ENCODE results near the gene MFF.
"Not testable (repeated sequence)": the region's sequence is repeated elsewhere in the genome, so short reads cannot be mapped to it uniquely, and the experiment has no call there.

Gene MFF

DNA sequence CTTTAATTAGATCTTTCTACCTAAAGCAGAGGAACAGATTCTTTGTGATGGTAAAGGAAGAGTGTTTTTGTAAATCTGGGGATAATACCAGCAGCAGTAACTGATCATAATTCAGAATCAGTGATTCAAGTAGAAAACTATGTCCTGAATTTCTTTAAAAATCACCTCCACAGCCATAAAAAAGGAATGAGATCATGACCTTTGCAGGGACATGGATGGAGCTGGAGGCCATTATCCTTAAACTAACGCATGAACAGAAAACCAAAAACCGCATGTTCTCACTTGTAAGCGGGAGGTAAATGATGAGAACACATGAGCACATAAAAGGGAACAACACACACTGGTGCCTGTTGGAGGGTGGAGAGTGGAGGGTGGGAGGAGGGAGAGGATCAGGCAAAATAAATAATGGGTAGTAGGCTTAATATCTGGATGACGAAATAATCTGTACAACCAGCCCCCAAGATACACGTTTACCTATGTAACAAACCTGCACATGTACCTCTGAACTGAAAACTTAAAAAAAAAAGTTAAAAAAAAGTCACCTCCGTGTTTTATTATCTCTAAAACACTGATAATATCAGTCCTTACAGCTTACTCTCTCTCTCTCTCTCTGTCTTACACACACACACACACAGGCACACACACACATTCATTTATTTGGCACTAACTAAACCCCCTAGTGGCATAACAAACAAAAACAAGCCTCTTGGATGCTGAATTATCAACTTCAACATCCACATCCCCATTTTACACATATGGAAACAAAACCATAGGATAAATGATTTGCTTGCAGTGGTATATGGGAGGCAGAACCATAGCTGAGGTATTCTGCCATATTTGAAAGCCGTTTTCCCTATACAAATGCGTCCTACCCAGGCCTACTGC, 52.7 kb downstream of the MFF start:
- DNase-seq (ENCODE audit: low read depth in 2 of 2), result no peak

DNA sequence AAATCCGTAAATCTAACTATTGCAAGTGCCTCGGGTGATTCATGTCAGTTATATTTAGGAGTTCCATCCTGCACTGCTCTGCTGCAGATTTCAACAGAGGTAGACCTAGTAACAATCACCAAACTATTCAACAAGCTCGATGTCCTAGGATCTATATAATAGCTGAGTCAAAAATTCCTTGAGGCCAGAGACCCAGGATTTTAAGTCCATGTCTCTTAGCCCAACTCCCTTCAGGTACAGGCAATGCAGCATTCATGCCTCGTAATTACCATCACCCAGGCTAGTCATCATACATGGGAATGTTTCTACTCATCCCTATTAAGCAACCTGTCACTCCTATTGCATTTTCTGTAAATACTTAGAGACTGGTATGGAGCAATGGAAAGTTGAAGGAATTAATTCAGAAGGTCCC, 53.3 kb downstream of the MFF start:
- no peak for DNase-seq (ENCODE audit: low read depth in 2 of 2)

DNA sequence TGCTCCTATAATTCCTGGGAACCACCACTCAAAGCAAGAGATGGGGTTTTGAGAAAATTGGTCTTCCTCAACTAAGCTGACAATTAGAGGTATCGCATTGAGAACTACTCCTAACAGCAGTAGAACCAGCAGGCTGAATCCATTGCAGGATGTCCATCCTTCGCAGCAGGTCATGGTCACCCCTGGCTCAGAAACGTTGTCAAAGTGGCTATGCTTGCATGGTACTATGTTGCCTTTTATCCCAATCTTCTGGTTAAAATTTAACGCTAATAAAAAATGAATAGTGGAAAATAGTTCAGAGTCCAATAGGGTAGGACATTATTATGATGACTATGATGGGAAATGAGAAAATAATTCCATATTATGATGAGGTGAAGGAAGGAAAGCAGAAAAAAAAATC, 54.0 kb downstream of the MFF start, which contains the start of gene TM4SF20:
Gene TM4SF20, minus strand, starts transcription at position 212 of the 400 bp plus-strand sequence. Its CDS starts 38 bp downstream, at position 174.
- DNase-seq (ENCODE audit: low read depth in 2 of 2), result no peak

DNA sequence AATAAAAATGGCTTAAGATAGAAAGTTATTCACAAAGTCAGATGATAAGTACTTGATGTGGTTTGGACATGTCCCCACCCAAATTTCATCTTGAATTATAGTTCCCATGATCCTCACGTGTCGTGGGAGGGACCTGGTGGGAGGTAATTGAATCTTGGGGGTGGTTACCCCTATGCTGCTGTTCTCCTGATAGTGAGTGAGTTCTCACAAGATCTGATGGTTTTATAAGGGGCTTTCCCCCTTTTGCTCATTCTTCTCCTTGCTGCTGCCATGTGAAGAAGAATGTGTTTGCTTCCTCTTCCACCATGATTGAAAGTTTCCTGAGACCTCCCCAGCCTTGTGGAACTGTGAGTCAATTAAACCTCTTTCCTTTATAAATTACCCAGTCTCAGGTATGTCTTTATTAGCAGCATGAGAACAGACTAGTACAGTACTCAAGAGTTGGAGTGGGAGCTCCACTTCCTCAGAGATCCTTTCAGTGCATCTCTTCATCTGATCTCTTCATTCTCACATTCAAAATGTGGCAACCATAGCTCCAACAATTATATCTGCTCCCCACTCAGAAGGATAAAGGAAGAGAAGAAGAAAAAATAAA, 57.3 kb downstream of the MFF start:
- DNase-seq (ENCODE audit: low read depth in 2 of 2), result not testable (repeated sequence)

- DNase-seq (ENCODE audit: low read depth in 2 of 2), result no peak
Measured at GRCh38 chr2:227383686-227384085, 58.6 kb downstream of the MFF start.

- no peak for DNase-seq (ENCODE audit: low read depth in 2 of 2)
Measured at GRCh38 chr2:227386630-227387029, 61.6 kb downstream of the MFF start.

GRCh38 chr2:227387583-227387982, 62.5 kb downstream of the MFF start, which contains the start of gene SCYGR1:
Gene SCYGR1 (minus strand): TSS chr2:227387949. CDS start chr2:227387949, 0 bp downstream.
- DNase-seq (ENCODE audit: low read depth in 2 of 2), result not testable (repeated sequence)

DNA sequence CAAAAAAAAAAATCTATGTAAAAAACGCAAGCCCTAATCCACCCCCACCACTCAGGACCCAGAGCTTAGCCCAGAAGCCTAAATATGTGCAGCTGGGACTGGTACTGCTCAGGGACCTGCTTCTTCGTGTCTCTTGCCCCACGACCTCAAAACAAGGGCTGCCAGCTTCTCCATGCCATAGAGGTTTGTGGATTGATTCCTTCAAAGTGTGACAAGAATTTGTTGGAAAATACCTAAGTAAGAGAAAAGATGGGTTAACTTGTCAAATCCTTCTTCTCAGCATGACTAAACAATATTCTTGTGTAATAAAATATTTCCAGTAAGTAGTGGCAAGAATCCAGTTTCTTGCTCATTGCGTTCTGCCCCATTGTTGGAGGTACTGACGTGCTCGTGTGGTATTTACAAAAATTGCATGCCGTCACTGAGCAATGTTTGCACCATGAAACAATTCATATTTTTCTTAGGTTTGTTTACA, 63.5 kb downstream of the MFF start:
- DNase-seq (ENCODE audit: low read depth in 2 of 2), result no peak

GRCh38 chr2:227389231-227389630, 64.2 kb downstream of the MFF start:
- DNase-seq (ENCODE audit: low read depth in 2 of 2), result no peak

DNA sequence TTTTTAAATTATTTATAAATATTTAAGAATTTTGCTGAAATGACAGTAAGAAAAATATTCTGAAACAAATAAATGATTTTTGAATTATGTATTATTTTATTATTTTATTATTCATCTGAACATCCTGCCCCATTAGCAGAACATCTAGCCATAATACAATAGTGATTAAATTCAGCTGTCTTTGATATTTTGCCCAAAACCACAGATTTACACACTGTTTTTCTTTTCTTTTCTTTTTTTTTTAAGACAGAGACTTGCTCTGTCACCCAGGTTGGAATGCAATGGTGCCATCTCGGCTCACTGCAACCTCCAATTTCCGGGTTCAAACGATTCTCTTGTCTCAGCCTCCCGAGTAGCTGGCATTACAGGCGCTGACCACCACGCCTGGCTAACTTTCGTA, 64.6 kb downstream of the MFF start:
- no peak for DNase-seq (ENCODE audit: low read depth in 2 of 2)

DNA sequence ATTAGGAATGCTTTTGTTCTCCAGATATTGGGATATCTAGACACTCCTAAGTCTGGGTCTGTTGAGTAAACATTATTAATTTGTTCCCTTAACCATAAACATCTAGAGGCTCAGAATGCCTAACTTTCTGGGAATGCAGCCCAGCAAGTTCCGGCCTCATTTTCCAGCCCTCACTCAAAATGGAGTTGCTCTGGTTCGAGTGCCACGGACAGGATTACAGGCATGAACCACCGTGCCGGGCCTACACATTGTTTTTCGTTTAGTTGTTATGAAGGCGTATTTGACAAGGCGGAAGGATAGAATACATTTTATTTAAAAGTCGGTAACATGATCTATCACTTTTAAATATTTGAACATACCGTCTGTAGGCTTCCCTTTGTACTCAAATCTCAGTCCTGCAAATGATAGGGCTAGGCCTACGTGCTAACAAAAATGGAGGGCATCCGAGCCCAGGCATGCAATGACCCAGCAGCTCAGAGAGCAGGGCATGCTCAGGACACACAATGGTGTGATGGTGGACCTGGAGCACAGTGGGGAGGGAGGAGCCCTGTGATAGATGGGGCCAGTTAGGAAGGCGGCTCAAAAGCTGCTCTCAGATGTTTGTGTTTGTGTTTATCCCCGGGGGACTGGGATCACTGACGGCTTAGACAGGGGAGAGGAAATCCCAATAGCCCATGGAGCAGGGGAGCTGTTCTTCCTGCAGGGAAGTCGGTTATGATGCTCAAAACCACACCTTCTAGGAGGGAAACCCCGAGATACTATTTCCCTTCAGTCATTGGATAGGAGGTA, 65.6 kb downstream of the MFF start:
- DNase-seq (ENCODE audit: low read depth in 2 of 2), result no peak

- DNase-seq (ENCODE audit: low read depth in 2 of 2), result no peak
Measured at GRCh38 chr2:227394401-227394800, 69.3 kb downstream of the MFF start.

DNA sequence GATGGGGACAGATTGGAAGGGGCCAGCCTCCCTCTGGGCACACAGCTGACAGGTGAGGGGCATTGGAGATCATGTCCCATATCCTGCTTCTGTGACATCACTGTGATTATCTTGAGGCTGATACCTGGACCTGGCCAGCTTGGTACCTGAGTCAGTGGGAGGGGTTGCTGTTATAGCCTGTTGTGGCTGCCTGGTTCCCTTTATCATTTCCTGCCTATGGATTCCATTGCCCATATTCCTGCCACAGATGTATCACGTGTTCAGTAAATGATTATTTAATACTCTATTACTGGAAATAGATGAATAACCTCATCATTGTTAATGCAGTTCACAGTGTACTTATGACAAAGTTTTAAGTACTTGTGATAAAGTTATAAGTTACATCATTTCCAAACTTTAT, 70.5 kb downstream of the MFF start:
- no peak for DNase-seq (ENCODE audit: low read depth in 2 of 2)

GRCh38 chr2:227397562-227397961, 72.5 kb downstream of the MFF start:
- DNase-seq (ENCODE audit: low read depth in 2 of 2), result no peak

DNA sequence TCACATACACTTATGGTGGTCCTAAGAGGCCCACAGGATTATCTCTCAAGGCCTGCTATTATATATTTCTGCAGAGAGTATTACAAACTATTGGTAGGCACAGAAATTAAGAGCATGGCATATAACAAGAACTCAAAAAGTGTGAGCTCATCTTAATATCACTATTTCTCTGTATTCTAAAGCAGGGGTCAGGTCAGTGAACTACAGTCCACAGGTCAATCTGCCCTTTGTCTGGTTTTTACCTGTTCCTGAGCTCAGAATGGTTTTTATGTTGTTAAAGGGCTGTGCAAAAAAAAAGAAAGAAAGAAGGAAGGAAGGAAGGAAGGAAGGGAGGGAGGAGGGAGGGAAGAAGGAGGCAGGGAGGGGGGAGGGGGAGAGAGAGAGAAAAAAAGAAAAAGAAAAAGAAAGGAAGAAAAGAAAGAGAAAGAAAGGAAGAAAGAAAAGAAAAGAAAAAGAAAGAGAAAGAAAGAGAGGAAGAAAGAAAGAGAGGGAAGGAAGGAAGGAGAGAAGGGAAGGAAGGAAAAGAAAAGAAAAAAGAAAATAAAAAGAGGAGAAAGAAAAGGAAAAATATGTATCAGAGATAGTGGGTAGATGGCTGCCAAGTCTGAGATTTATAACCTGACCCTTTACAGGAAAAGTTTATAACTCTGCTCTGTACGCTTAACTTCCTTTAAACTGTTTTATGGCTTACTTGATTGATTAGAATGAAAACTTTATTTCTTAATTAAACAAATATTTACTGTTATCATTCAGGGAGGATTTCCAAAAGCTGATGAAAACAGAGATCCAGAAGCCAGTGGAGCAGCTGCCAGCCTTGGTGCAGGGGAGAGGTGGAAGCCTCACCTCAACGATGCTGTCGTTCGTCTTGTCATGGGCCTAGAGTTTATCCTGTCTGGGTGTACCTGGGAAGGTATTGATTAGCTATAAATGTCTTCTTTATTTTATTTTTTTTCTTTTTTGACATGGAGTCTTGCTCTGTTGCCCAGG, 73.9 kb downstream of the MFF start:
- DNase-seq (ENCODE audit: low read depth in 2 of 2), result no peak

GRCh38 chr2:227401550-227401949, 76.5 kb downstream of the MFF start:
- no peak for DNase-seq (ENCODE audit: low read depth in 2 of 2)

DNA sequence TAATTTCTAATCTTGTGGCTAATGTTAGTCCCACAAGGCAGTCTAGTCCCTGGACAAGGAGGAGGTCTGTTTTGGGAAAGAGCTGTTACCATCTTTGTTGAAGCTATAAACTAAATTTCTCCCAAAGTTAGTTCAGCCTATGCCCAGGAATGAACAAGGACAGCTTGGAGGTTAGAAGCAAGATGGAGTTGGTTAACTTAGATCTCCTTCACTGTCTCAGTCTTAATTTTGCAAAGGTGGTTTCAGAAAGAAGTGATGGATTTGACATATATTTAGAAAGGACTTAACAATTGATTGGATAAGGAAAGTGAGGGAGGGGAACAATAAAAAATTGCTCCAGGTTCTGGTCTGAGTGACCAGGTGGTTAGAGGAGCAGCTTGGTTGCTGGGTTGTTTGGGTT, 77.3 kb downstream of the MFF start:
- no peak for DNase-seq (ENCODE audit: low read depth in 2 of 2)

DNA sequence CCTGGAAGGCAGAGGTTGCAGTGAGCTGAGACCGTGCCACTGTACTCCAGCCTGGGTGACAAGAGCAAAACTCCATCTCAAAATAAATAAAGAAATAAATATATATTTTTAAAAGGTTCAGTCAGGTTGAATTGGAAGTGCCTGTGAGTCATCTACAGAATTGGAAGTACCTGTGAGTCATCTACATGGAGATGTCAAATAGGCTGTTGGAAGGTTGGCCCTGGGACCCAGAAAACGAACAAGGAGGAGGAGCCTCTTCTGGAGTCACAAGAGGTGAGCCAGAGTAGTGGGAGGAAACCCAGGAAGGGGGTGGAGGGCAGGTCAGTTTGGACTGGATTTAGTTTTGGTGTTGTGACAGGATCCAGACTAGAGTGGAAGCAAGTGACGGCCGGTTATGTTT, 77.9 kb downstream of the MFF start:
- no peak for DNase-seq (ENCODE audit: low read depth in 2 of 2)

DNA sequence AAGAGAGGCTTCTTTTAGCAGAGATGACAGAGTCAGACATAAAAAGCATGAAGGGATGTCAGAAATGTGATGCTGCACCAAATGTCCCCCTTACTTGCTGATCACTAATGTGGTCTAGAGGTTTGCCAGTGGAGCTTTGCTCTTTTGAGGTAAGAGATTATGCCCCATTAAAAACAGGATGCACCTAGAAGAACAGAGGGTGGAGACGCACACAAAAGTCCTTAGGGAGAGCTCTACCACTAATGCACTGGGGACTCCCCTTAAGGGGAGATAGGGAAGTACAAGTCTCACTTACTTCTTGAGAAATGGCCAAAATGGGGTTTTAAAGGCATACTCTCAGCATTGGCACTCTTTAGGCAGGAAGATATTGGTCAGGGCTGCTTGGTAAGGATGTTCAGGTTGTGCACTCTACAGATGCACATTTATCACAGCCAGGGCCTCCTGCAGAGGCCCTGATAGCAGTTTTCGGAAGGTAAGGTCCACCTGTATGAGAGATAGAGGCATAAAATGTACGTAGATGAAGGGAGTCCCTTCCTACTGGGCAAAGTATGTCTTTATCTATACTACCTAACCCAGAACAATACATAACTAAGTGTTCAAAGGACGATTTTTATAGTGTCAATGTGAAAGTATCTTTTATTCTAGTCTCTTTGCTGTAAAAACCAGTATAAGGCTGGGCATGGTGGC, 79.7 kb downstream of the MFF start:
- no peak for DNase-seq (ENCODE audit: low read depth in 2 of 2)
